Neural progenitor cell (in vitro differentiated cells): ENCODE measurements around the gene ATP6V0E1.

Experiments used
- CTCF ChIP-seq: fragments of 200-600 bp; sonication (generic); IDR thresholded peaks from 2 replicates; pipeline ENCODE4 v1.5.1; 2017; ENCODE audit warnings: antibody characterized with exemption, mild to moderate bottlenecking
- EZH2 ChIP-seq: fragments of 200-600 bp; sonication (generic); IDR thresholded peaks from 2 replicates; pipeline ENCODE4 v1.6.1; 2017; ENCODE audit warnings: antibody characterized with exemption, mild to moderate bottlenecking, moderate library complexity

GRCh38 chr5:172988276-172988675 lies 4.7 kb downstream of the ATP6V0E1 start:
- TF ChIP-seq EZH2 (no peak), CTCF (no peak)
